Fibroblast of skin of right quadriceps (primary cell): Measurements from ENCODE around the gene DLK1.

Experiments used
- DNase-seq: peaks from one replicate; pipeline ENCODE4 v3.0.0-alpha.2; 2013

DLK1 gene

GRCh38 chr14:100780646-100781355 is 54.1 kb downstream of the DLK1 start:
- no peak for DNase-seq

- no peak for DNase-seq
Measured at GRCh38 chr14:100781952-100782351, 55.3 kb downstream of the DLK1 start.

GRCh38 chr14:100782516-100783320 is 56.0 kb downstream of the DLK1 start:
- DNase-seq = no peak

GRCh38 chr14:100783630-100784370 is 57.1 kb downstream of the DLK1 start:
- no peak for DNase-seq

GRCh38 chr14:100784523-100785337 is 58.0 kb downstream of the DLK1 start:
- no peak for DNase-seq

GRCh38 chr14:100785338-100785615 is 58.6 kb downstream of the DLK1 start:
- DNase-seq = no peak

GRCh38 chr14:100785626-100786025 is 58.9 kb downstream of the DLK1 start:
- DNase-seq = no peak

GRCh38 chr14:100786131-100786530 is 59.4 kb downstream of the DLK1 start:
- no peak for DNase-seq

- DNase-seq = no peak
Measured at GRCh38 chr14:100786576-100787219, 60.0 kb downstream of the DLK1 start.

- no peak for DNase-seq
Measured at GRCh38 chr14:100787659-100788058, 61.0 kb downstream of the DLK1 start.
